ENCODE data around the gene PRR7.

- 0 out of 4 replicates have a peak, but pooled peaks of 1 of the 2 experiments have one; percentile 5 for TF ChIP-seq CTCF (conservative IDR thresholded peaks at IDR 0.05; ENCODE audit: low read depth in 2 of 2)
- TF ChIP-seq CREB1 (CRISPR knock-in tag; IDR thresholded peaks at IDR 0.05; ENCODE audit: low read depth): no peak
- no peak for TF ChIP-seq JUNB (IDR thresholded peaks at IDR 0.05; ENCODE audit: unreplicated experiment)
- no peak; the same call in 1 of the 2 replicates for TF ChIP-seq POLR2AphosphoS5 (IDR thresholded peaks at IDR 0.05; ENCODE audit: low read depth)
- TF ChIP-seq, protein P1, sequence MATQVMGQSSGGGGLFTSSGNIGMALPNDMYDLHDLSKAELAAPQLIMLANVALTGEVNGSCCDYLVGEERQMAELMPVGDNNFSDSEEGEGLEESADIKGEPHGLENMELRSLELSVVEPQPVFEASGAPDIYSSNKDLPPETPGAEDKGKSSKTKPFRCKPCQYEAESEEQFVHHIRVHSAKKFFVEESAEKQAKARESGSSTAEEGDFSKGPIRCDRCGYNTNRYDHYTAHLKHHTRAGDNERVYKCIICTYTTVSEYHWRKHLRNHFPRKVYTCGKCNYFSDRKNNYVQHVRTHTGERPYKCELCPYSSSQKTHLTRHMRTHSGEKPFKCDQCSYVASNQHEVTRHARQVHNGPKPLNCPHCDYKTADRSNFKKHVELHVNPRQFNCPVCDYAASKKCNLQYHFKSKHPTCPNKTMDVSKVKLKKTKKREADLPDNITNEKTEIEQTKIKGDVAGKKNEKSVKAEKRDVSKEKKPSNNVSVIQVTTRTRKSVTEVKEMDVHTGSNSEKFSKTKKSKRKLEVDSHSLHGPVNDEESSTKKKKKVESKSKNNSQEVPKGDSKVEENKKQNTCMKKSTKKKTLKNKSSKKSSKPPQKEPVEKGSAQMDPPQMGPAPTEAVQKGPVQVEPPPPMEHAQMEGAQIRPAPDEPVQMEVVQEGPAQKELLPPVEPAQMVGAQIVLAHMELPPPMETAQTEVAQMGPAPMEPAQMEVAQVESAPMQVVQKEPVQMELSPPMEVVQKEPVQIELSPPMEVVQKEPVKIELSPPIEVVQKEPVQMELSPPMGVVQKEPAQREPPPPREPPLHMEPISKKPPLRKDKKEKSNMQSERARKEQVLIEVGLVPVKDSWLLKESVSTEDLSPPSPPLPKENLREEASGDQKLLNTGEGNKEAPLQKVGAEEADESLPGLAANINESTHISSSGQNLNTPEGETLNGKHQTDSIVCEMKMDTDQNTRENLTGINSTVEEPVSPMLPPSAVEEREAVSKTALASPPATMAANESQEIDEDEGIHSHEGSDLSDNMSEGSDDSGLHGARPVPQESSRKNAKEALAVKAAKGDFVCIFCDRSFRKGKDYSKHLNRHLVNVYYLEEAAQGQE (IDR thresholded peaks at IDR 0.05; ENCODE audit: unreplicated experiment): no peak
- no peak for TF ChIP-seq EZH2 (IDR thresholded peaks at IDR 0.05; ENCODE audit: low read depth, unreplicated experiment)
- TF ChIP-seq ZNF114 (CRISPR knock-in tag; IDR thresholded peaks at IDR 0.05): no peak
- no peak for TF ChIP-seq STAT1 (IDR thresholded peaks at IDR 0.05; ENCODE audit: unreplicated experiment)
- no peak for TF ChIP-seq EZH2phosphoT487 (IDR thresholded peaks at IDR 0.05; ENCODE audit: unreplicated experiment)
- TF ChIP-seq ZNF331 (CRISPR knock-in tag; IDR thresholded peaks at IDR 0.05; ENCODE audit: low read depth): no peak
- TF ChIP-seq ETS1 (IDR thresholded peaks at IDR 0.05): no peak
- TF ChIP-seq, protein P2, sequence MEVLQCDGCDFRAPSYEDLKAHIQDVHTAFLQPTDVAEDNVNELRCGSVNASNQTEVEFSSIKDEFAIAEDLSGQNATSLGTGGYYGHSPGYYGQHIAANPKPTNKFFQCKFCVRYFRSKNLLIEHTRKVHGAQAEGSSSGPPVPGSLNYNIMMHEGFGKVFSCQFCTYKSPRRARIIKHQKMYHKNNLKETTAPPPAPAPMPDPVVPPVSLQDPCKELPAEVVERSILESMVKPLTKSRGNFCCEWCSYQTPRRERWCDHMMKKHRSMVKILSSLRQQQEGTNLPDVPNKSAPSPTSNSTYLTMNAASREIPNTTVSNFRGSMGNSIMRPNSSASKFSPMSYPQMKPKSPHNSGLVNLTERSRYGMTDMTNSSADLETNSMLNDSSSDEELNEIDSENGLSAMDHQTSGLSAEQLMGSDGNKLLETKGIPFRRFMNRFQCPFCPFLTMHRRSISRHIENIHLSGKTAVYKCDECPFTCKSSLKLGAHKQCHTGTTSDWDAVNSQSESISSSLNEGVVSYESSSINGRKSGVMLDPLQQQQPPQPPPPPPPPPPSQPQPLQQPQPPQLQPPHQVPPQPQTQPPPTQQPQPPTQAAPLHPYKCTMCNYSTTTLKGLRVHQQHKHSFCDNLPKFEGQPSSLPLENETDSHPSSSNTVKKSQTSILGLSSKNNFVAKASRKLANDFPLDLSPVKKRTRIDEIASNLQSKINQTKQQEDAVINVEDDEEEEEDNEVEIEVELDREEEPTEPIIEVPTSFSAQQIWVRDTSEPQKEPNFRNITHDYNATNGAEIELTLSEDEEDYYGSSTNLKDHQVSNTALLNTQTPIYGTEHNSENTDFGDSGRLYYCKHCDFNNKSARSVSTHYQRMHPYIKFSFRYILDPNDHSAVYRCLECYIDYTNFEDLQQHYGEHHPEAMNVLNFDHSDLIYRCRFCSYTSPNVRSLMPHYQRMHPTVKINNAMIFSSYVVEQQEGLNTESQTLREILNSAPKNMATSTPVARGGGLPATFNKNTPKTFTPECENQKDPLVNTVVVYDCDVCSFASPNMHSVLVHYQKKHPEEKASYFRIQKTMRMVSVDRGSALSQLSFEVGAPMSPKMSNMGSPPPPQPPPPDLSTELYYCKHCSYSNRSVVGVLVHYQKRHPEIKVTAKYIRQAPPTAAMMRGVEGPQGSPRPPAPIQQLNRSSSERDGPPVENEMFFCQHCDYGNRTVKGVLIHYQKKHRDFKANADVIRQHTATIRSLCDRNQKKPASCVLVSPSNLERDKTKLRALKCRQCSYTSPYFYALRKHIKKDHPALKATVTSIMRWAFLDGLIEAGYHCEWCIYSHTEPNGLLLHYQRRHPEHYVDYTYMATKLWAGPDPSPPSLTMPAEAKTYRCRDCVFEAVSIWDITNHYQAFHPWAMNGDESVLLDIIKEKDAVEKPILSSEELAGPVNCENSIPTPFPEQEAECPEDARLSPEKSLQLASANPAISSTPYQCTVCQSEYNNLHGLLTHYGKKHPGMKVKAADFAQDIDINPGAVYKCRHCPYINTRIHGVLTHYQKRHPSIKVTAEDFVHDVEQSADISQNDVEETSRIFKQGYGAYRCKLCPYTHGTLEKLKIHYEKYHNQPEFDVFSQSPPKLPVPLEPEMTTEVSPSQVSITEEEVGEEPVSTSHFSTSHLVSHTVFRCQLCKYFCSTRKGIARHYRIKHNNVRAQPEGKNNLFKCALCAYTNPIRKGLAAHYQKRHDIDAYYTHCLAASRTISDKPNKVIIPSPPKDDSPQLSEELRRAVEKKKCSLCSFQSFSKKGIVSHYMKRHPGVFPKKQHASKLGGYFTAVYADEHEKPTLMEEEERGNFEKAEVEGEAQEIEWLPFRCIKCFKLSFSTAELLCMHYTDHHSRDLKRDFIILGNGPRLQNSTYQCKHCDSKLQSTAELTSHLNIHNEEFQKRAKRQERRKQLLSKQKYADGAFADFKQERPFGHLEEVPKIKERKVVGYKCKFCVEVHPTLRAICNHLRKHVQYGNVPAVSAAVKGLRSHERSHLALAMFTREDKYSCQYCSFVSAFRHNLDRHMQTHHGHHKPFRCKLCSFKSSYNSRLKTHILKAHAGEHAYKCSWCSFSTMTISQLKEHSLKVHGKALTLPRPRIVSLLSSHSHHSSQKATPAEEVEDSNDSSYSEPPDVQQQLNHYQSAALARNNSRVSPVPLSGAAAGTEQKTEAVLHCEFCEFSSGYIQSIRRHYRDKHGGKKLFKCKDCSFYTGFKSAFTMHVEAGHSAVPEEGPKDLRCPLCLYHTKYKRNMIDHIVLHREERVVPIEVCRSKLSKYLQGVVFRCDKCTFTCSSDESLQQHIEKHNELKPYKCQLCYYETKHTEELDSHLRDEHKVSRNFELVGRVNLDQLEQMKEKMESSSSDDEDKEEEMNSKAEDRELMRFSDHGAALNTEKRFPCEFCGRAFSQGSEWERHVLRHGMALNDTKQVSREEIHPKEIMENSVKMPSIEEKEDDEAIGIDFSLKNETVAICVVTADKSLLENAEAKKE (CRISPR knock-in tag; IDR thresholded peaks at IDR 0.05): no peak
- no peak for TF ChIP-seq NANOG (IDR thresholded peaks at IDR 0.05; ENCODE audit: borderline replicate concordance)
Observed at GRCh38 chr5:177447611-177448243, 1.1 kb downstream of the PRR7 start.

All from GM23338 (cell line).